HG03565 (cell line): Measurements from ENCODE around the gene MSANTD1.

Experiments
- ATAC-seq: cut with Tn5 transposase; IDR thresholded peaks from one replicate; pipeline ENCODE4 v1.9.1; 2021; ENCODE audit warnings: mild to moderate bottlenecking, moderate library complexity; ENCODE audit not compliant: unreplicated experiment

The MSANTD1 gene

GRCh38 chr4:3215733-3216132, 33.2 kb upstream of the MSANTD1 start:
- no peak for ATAC-seq

GRCh38 chr4:3217266-3217665, 31.7 kb upstream of the MSANTD1 start:
- ATAC-seq: no peak

- no peak for ATAC-seq
These were observed 31.2 kb upstream of the MSANTD1 start for GRCh38 chr4:3217771-3218170.

- ATAC-seq: no peak
These were observed 29.9 kb upstream of the MSANTD1 start for GRCh38 chr4:3218824-3219760.

GRCh38 chr4:3219761-3220475, 29.0 kb upstream of the MSANTD1 start:
- no peak for ATAC-seq

- no peak for ATAC-seq
These were observed 28.3 kb upstream of the MSANTD1 start for GRCh38 chr4:3220476-3221183.

GRCh38 chr4:3221184-3221494, 27.8 kb upstream of the MSANTD1 start:
- no peak for ATAC-seq

GRCh38 chr4:3221996-3222395, 27.0 kb upstream of the MSANTD1 start:
- no peak for ATAC-seq

- no peak for ATAC-seq
These were observed 25.6 kb upstream of the MSANTD1 start for GRCh38 chr4:3223346-3223745.

- no peak for ATAC-seq
These were observed 24.8 kb upstream of the MSANTD1 start for GRCh38 chr4:3223956-3224748.

- no peak for ATAC-seq
These were observed 23.7 kb upstream of the MSANTD1 start for GRCh38 chr4:3225071-3225850.

- no peak for ATAC-seq
These were observed 23.0 kb upstream of the MSANTD1 start for GRCh38 chr4:3225936-3226335.

- ATAC-seq: no peak
These were observed 22.5 kb upstream of the MSANTD1 start for GRCh38 chr4:3226467-3226866.

GRCh38 chr4:3226944-3227343, 22.0 kb upstream of the MSANTD1 start:
- no peak for ATAC-seq

- ATAC-seq: no peak
These were observed 20.9 kb upstream of the MSANTD1 start for GRCh38 chr4:3227878-3228675.

GRCh38 chr4:3228881-3229280, 20.1 kb upstream of the MSANTD1 start:
- ATAC-seq: no peak

GRCh38 chr4:3229328-3229727, 19.6 kb upstream of the MSANTD1 start:
- no peak for ATAC-seq

GRCh38 chr4:3229964-3230363, 19.0 kb upstream of the MSANTD1 start:
- ATAC-seq: no peak

- ATAC-seq: no peak
These were observed 17.5 kb upstream of the MSANTD1 start for GRCh38 chr4:3231471-3231870.
